DMS114 treated with DMSO at 0.1 percent for 48 hours (cell line): ENCODE measurements around the gene B4GALNT3.

Experiments
- DNase-seq: peaks from one replicate; lab custom pipeline; 2025; ENCODE audit not compliant: unreplicated experiment; lab: John Stamatoyannopoulos, UW

B4GALNT3 gene

DNA sequence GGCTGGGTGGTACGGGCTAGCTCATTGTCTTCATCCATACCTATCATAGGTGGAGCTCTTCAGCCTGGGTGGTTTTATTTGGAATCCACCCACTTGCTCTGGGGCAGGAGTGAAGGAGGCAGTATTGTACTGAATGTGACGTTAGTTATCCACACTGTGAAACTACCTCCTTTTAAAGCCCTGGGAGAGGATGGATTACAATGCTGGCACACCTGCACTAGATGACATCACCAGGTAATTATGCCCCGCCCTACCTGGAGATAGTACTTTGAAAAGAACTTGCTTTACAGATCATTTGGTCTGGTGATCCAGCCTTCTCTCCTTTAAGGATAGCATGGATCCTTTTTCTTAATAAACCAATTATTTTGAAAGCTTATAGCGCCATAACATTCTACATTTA is 78.0 kb downstream of the B4GALNT3 start:
- DNase-seq = no peak

DNA sequence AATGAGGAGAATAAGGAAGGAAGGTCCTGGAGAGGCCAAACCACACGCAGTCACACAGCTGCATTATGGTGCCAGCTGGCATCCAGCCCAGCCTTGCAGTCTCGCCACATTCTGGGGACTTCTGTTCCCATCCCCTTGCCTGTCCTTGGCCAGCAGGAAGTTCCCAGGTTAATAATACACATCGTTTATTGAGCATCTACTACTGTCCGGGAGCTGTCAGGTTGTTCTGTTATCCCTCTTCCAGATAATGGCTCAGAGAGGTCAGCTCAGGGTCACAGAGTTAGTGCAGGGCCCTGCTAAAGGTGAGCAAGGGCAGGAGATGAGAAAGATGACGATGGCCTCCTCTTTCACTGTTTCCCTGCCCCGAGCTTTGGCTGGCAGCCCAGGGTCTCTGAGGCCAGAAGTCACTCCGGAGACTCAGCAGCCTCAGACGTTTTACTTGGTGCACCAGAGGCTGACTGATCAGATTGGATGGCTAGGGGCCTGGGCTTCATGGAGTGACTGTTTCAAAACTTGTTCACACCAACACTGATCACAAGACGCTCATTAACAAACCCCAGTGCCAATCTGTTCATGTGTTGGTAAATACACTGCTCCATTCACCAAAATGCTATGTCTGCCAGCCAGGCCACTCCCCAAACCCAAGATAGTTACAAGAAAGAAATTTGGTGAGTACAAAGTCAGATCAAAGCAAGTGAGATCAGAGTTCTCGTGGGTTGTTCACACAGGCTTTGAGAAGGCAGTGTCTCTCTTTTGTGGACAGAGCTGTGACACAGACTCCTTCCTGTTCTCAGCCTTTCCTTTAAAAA is 79.2 kb downstream of the B4GALNT3 start:
- no peak for DNase-seq

DNA sequence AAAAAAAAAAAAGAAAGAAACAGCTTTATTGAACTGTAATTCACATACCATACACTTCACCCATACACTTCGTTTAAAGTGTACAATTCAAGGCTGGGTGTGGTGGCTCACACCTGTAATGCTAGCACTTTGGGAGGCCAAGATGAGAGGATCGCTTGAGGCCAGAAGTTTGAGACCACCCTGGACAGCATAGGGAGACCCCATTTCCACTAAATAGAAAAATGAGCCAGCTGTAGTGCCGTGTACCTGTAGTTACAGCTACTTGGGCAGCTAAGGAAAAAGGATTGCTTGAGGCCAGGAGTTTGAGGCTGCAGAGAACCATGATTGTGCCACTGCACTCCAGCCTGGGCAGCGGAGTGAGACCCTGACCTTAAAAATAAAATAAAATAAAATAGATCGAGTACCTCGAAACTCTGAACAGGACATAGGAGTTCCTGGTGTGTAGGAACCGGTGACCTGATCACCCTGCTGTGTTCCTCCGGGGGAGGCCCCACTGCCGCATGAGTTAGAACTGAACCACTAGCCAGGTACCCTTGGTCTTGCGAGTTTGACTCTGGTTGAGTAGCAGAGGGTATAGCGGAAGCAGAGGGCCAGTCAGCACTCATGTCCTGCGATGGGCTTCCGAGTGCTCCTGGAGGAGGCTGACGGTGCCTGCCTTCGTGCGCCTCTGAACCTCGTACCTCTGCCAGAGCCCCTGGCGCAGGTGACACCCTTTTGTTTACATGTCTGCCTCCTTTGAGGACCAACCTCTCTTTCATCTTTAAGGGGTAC is 80.0 kb downstream of the B4GALNT3 start:
- no peak for DNase-seq

- DNase-seq = no peak
Measured at GRCh38 chr12:541676-542324, 82.1 kb downstream of the B4GALNT3 start.

GRCh38 chr12:542395-543113 is 82.8 kb downstream of the B4GALNT3 start:
- no peak for DNase-seq

DNA sequence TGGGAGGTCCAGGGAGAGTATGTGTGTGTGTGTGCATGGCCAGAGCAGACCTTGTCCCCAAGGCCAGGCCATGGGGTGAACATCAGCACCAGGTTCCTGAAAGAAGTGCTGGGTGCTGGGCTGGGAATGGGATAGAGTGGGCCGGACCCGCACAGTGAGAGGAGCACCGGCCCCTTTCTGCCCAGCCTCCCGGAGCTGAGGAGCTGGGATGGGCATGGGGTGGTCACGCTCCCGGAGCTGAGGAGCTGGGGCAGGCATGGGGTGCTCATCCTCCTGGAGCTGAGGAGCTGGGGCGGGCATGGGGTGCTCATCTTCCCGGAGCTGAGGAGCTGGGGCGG is 83.3 kb downstream of the B4GALNT3 start:
- no peak for DNase-seq

- no peak for DNase-seq
Measured at GRCh38 chr12:544142-544541, 84.4 kb downstream of the B4GALNT3 start.

DNA sequence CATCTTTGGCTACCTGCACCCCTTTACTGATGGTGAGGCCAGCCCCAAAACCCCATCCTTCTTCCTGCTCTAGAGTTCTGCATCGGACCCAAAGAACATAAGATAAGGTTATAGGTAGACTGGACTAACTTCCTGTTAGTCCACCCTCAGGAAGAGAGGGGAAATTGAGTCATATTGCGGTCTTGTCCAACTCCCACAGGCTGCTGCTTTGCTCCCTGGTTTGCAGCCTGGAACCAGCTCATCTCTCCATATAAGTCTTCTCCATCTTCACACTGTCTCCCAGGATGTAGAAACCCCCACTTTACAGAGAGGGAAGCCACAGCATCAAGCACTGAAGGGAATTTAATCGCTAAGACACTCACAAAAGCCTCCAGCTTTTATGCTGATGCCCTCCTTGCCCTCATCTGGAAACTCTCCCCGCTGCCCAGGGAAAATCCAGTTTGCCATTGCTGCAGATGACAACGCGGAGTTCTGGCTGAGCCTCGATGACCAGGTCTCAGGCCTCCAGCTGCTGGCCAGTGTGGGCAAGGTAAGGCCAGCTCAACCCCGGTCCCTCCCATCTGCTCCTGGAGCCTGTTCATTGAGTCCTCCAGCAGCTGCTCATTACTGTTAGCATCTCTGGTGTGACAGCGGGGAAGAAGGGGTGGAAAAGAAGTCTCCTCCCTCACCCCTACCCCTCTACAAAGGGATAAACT is 85.3 kb downstream of the B4GALNT3 start:
- no peak for DNase-seq

- DNase-seq = no peak
Measured at GRCh38 chr12:545835-546234, 86.1 kb downstream of the B4GALNT3 start.

GRCh38 chr12:546265-546919 is 86.7 kb downstream of the B4GALNT3 start:
- DNase-seq = no peak

DNA sequence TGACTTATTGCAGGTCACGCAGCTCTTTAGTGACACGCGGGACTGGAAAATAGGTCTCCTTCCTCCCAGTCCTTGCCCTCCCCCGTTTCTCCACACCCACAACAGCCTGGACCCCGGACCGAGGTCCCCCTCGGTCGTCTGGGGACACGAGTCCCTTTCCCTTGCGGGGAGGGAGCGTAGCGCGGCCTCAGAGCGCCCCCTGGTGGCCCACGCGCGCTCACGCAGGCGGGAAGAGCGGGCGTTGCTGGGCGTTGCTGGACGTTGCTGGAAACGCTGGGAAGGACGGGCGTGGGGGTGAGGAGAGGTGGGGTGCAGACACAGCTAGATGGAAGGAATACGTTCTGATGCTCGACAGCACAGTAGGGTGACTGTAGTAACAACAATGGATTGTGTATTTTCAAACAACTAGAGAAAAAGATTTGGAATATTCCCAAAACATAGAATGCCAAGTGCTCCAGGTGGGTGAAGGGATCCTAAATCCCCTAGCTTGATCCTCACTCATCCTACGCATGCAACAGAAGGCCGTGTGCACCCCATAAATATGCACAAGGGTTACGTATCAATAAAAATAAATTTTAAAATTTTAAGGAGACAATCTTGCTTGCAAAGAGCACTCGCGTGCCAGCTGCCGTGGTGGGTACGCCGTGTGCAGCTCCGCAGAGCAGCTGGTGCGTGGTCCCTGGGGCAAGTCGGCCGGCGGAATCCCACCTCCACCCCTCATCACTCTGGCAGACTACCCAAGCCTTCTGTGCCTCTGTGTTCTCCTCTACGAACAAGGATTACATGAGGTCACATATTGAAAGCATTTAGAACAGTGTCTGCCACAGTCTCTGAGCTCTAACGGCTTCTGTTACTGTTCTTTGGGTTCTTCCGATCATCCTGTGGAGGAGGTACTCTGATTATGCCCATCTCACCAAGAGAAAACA is 87.4 kb downstream of the B4GALNT3 start:
- DNase-seq = peak; percentile 54

DNA sequence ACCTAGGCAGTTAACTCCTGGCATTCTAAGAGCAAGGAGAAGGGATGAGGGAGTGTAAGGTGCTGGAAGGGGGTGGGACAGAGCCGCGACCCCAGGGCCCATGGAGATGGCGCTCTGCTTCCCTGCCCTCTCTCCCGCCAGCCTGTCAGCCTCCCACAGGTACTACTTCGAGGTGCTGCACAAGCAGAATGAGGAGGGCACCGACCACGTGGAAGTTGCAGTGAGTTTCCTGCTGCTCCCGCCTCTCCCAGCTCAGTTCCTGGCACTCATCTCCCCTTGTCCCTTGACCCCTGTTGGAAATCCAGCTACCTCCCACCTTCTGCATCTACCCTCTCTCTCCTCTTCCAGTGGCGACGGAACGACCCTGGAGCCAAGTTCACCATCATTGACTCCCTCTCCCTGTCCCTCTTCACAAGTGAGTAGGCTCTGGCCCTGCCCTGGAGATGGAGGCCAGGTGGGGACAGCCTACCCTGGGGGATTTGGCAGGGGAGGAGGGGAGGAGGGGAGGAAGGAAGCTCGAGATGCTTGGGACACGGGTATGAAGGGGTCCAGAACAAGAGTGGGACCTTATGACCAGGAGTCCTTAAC is 88.2 kb downstream of the B4GALNT3 start:
- DNase-seq = no peak

DNA sequence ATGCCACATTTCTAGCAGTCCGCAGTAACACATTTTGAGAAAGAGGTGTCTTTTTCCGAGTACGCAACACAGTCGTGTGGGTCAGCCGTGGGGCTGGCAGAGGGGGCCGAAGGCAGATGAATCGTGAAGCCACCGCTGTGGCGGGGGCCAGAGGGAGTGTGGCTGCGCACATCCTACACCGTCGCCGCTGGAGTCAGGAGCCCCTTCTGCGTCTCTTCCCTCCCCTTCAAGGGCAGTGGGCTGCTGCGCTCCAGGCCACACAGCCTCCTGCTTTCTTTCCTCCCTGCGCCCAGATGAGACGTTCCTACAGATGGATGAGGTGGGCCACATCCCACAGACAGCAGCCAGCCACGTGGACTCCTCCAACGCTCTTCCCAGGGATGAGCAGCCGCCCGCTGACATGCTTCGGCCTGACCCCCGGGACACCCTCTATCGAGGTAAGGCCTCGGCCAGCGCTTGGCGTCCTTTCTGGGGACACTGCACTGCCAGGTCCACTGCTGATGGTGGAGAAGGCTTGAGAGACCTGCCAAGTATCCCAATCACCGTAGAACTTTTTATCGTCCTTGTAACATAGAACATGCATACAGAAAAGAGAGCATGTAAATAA is 89.8 kb downstream of the B4GALNT3 start:
- DNase-seq = no peak

DNA sequence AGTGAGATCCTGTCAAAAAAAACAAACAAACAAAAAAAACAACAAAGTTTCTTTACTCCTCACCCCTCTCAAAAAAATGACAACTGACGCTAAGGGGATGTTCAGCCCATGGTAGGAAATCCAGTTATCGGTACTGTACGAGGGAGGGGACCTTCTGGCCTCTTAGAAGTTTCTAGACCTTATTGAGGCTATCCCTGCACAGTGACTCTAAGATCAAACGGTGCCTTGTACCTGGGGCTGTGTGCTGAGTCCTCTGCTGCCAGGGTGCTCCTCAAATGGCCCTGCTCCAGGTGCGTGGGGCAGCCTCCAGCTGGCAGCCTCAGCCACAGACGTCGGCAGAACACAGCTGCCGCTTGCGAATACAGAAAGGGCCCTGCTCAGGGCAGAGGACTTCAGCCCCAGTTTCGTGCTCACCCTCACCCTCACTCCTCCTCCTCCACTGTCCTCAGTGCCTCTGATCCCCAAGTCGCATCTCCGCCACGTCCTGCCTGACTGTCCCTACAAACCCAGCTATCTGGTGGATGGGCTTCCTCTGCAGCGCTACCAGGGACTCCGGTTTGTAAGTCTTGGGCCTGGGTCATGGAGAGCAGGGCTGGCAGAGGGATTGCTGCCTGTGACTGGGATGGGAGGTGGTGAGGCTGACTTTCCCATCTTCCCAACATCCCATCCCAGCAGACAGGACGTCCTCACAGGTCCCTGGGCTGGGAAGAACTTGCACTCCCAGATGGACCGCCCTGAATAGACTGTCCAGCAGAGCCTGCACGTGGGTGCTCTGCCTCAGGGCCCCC is 90.9 kb downstream of the B4GALNT3 start:
- no peak for DNase-seq

GRCh38 chr12:552466-552865 is 92.7 kb downstream of the B4GALNT3 start:
- DNase-seq = no peak

GRCh38 chr12:553216-554000 is 93.7 kb downstream of the B4GALNT3 start:
- no peak for DNase-seq

DNA sequence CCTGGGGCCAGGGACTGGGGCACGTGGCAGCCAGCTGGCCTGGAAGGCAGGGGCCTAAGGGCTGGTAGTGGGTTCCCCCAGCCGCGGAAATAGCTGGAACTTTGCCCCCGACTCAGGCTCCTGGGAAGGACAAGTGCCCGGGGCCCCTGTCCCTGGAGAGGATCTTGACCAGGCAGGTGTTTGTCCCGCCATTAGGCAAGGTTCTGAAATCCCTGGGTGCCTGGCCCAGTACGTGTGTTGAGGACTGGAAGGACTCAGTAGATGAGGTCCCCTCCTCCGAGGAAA is 94.2 kb downstream of the B4GALNT3 start:
- DNase-seq = no peak
